HUES64 (cell line): ENCODE results near the gene PTPRF.
"Not testable (repeated sequence)": the region's sequence is repeated elsewhere in the genome, so short reads cannot be mapped to it uniquely, and the experiment has no call there.

Source experiments
- H3K27ac ChIP-seq: 2 replicates; pipeline ENCODE4 v1.7.0; 2013; ENCODE audit warnings: low read depth, low read length, inconsistent platforms
- H3K27me3 ChIP-seq: 2 replicates; pipeline ENCODE4 v1.6.1; 2013; ENCODE audit warnings: mild to moderate bottlenecking, low read length; ENCODE audit not compliant: insufficient read depth
- H3K36me3 ChIP-seq: 2 replicates; pipeline ENCODE4 v1.6.1; 2013; ENCODE audit warnings: mild to moderate bottlenecking, low read length; ENCODE audit not compliant: insufficient read depth
- H3K4me1 ChIP-seq: 2 replicates; pipeline ENCODE4 v1.6.1; 2013; ENCODE audit warnings: mild to moderate bottlenecking, low read length, moderate library complexity; ENCODE audit not compliant: insufficient read depth
- H3K4me3 ChIP-seq: 2 replicates; pipeline ENCODE4 v1.5.1; 2013; ENCODE audit warnings: mild to moderate bottlenecking, low read length, moderate library complexity
- H3K9ac ChIP-seq: 2 replicates; pipeline ENCODE4 v1.6.1; 2013; ENCODE audit warnings: mild to moderate bottlenecking, low read depth, low read length
- H3K9me3 ChIP-seq: 2 replicates; pipeline ENCODE4 v1.6.1; 2013; ENCODE audit warnings: low read depth, low read length; ENCODE audit not compliant: insufficient read depth
- WGBS: fragments of 150-250, 120-280 bp; methylation state at CpG from one replicate; pipeline ENCODE4 v1.1.7; 2013; ENCODE audit warnings: missing lambda C conversion rate; 5-methylcytosine and 5-hydroxymethylcytosine counted together

The PTPRF gene

GRCh38 chr1:43547538-43548072 is 16.9 kb downstream of the PTPRF start:
- peaks cover 56% of the 10 kb centered on the region for H3K4me1 ChIP-seq
- no peak overlapping the region for H3K27ac ChIP-seq
- H3K36me3 ChIP-seq, result peaks cover 25% of the 10 kb centered on the region
- no peaks in the 10 kb centered on the region for H3K9me3 ChIP-seq
- 88% methylated on average over 11 of the region's 11 CpGs for WGBS
- no peaks in the 10 kb centered on the region for H3K27me3 ChIP-seq
- H3K4me3 ChIP-seq, result no peak overlapping the region
- no peak overlapping the region for H3K9ac ChIP-seq

- Histone ChIP-seq H3K9me3 (no peaks in the 10 kb centered on the region), H3K9ac (0 out of 2 replicates have a peak overlapping the region, but pooled peaks have one; percentile 57), H3K36me3 (peaks cover 23% of the 10 kb centered on the region), H3K27ac (peak overlapping the region; percentile 98; the same call in 1 of the 2 replicates), H3K27me3 (no peaks in the 10 kb centered on the region), H3K4me1 (peaks cover 56% of the 10 kb centered on the region), H3K4me3 (no peak overlapping the region)
- 86% methylated on average over 18 of the region's 18 CpGs for WGBS
Measured at GRCh38 chr1:43548285-43549271, 17.9 kb downstream of the PTPRF start.

GRCh38 chr1:43549394-43549793 is 18.7 kb downstream of the PTPRF start:
- H3K9me3 ChIP-seq, H3K4me3 ChIP-seq, H3K27me3 ChIP-seq: not testable (repeated sequence)
- 85% methylated on average over 5 of the region's 5 CpGs for WGBS
- peaks cover 30% of the 10 kb centered on the region for H3K36me3 ChIP-seq
- H3K27ac ChIP-seq, result peak overlapping the region; percentile 98; the same call in 1 of the 2 replicates
- peaks cover 56% of the 10 kb centered on the region for H3K4me1 ChIP-seq
- H3K9ac ChIP-seq, result peak overlapping the region; percentile 57

- 7% methylated on average over 30 of the region's 30 CpGs for WGBS
- H3K9me3 ChIP-seq, result no peaks in the 10 kb centered on the region
- peaks cover 56% of the 10 kb centered on the region for H3K4me1 ChIP-seq
- peak overlapping the region; percentile 83 for H3K9ac ChIP-seq
- peak overlapping the region; percentile 98 for H3K27ac ChIP-seq
- no peaks in the 10 kb centered on the region for H3K27me3 ChIP-seq
- H3K36me3 ChIP-seq, result peaks cover 27% of the 10 kb centered on the region
- peak overlapping the region; percentile 53 for H3K4me3 ChIP-seq
Measured at GRCh38 chr1:43549921-43550597, 19.4 kb downstream of the PTPRF start.

- H3K9ac ChIP-seq, result peak overlapping the region; percentile 83
- peak overlapping the region; percentile 53 for H3K4me3 ChIP-seq
- WGBS, result 84% methylated on average over 15 of the region's 15 CpGs
- no peaks in the 10 kb centered on the region for H3K9me3 ChIP-seq
- H3K27me3 ChIP-seq, result no peaks in the 10 kb centered on the region
- peaks cover 34% of the 10 kb centered on the region for H3K36me3 ChIP-seq
- H3K4me1 ChIP-seq, result peaks cover 50% of the 10 kb centered on the region
- H3K27ac ChIP-seq, result peak overlapping the region; percentile 98
Measured at GRCh38 chr1:43550598-43551246, 20.0 kb downstream of the PTPRF start.

- Histone ChIP-seq H3K4me3 (no peak overlapping the region), H3K4me1 (peaks cover 47% of the 10 kb centered on the region), H3K9ac (peak overlapping the region; percentile 83), H3K27me3 (no peaks in the 10 kb centered on the region), H3K36me3 (peaks cover 41% of the 10 kb centered on the region), H3K27ac (no peak overlapping the region), H3K9me3 (no peaks in the 10 kb centered on the region)
- WGBS, result 95% methylated on average over 6 of the region's 7 CpGs
Measured at GRCh38 chr1:43551396-43551888, 20.8 kb downstream of the PTPRF start.

- no peak overlapping the region for H3K4me3 ChIP-seq
- no peaks in the 10 kb centered on the region for H3K27me3 ChIP-seq
- no peaks in the 10 kb centered on the region for H3K9me3 ChIP-seq
- WGBS, result 92% methylated on average over 5 of the region's 5 CpGs
- peaks cover 40% of the 10 kb centered on the region for H3K36me3 ChIP-seq
- peaks cover 40% of the 10 kb centered on the region for H3K4me1 ChIP-seq
- H3K9ac ChIP-seq, result no peak overlapping the region
- H3K27ac ChIP-seq, result no peak overlapping the region
Measured at GRCh38 chr1:43552059-43552742, 21.5 kb downstream of the PTPRF start.

- Histone ChIP-seq H3K4me3 (no peak overlapping the region), H3K4me1 (peaks cover 40% of the 10 kb centered on the region), H3K27me3 (no peaks in the 10 kb centered on the region), H3K9ac (no peak overlapping the region), H3K9me3 (no peaks in the 10 kb centered on the region), H3K36me3 (peaks cover 39% of the 10 kb centered on the region), H3K27ac (no peak overlapping the region)
- 71% methylated on average over 6 of the region's 6 CpGs for WGBS
Measured at GRCh38 chr1:43552813-43553212, 22.1 kb downstream of the PTPRF start.

- H3K27ac ChIP-seq, result no peak overlapping the region
- H3K4me3 ChIP-seq, result no peak overlapping the region
- H3K9me3 ChIP-seq, result no peaks in the 10 kb centered on the region
- whole genome bisulfite sequencing, result 88% methylated on average over 6 of the region's 6 CpGs
- no peak overlapping the region for H3K9ac ChIP-seq
- H3K36me3 ChIP-seq, result peaks cover 39% of the 10 kb centered on the region
- H3K4me1 ChIP-seq, result peaks cover 37% of the 10 kb centered on the region
- H3K27me3 ChIP-seq, result no peaks in the 10 kb centered on the region
Measured at GRCh38 chr1:43554444-43554992, 23.8 kb downstream of the PTPRF start.

GRCh38 chr1:43556782-43557181 is 26.1 kb downstream of the PTPRF start:
- Histone ChIP-seq H3K27me3 (no peaks in the 10 kb centered on the region), H3K4me1 (peaks cover 23% of the 10 kb centered on the region), H3K4me3 (no peak overlapping the region), H3K9ac (no peak overlapping the region), H3K36me3 (peaks cover 41% of the 10 kb centered on the region), H3K9me3 (no peaks in the 10 kb centered on the region), H3K27ac (no peak overlapping the region)
- 82% methylated on average over 6 of the region's 6 CpGs for WGBS
